ENCODE measurements around the gene SH3GLB2. TPM values are rescaled to one million over a fixed set of nuclear protein-coding genes. Genes with fewer than 3 reads are reported as not detected.

The SH3GLB2 gene
- total and polyA plus RNA-seq, 4 donors = 5.0 to 26.9 (median 18.3) TPM

- 84% methylated on average over 5 of the region's 5 CpGs for WGBS
- Histone ChIP-seq H3K9me3 (ENCODE audit: control insufficient read depth in 4 of 4, low read length in 3 of 4) (no peaks in the 10 kb centered on the region), H3K4me3 (ENCODE audit: low read depth in 1 of 3, low read length in 3 of 3) (no peak overlapping the region), H3K27ac (ENCODE audit: low read depth in 1 of 2, low read length in 2 of 2) (no peak overlapping the region), H3K9ac (ENCODE audit: low read depth in 1 of 2, low read length in 2 of 2) (no peak overlapping the region), H3K4me1 (ENCODE audit: control insufficient read depth in 4 of 4, insufficient read depth in 4 of 4, low read length in 3 of 4) (peaks cover 0 to 14% (median 9%) of the 10 kb centered on the region in 4 donors), H3K36me3 (ENCODE audit: control insufficient read depth in 4 of 4, insufficient read depth in 3 of 4, low read depth in 1 of 4, low read length in 3 of 4) (peaks cover 5 to 17% (median 6%) of the 10 kb centered on the region in 4 donors), H3K27me3 (ENCODE audit: control insufficient read depth in 4 of 4, insufficient read depth in 4 of 4, low read length in 3 of 4) (no peaks in the 10 kb centered on the region)
- no peak for DNase-seq (ENCODE audit: low spot score)
- TF ChIP-seq HNF4G (IDR thresholded peaks at IDR 0.05) (no peak), RXRA (IDR thresholded peaks at IDR 0.05) (no peak), NR2F2 (IDR thresholded peaks at IDR 0.05) (no peak), JUND (IDR thresholded peaks at IDR 0.05) (no peak), ATF3 (IDR thresholded peaks at IDR 0.05) (no peak), FOXA1 (IDR thresholded peaks at IDR 0.05) (no peak), YY1 (IDR thresholded peaks at IDR 0.05) (no peak), FOXA2 (IDR thresholded peaks at IDR 0.05) (no peak), ZBTB33 (IDR thresholded peaks at IDR 0.05) (no peak), RAD21 (IDR thresholded peaks at IDR 0.05) (no peak)
Observed at GRCh38 chr9:129054163-129054851, 26.2 kb upstream of the SH3GLB2 start.

- Histone ChIP-seq H3K27me3 (ENCODE audit: control insufficient read depth in 4 of 4, insufficient read depth in 4 of 4, low read length in 3 of 4) (no peaks in the 10 kb centered on the region), H3K9me3 (ENCODE audit: control insufficient read depth in 4 of 4, low read length in 3 of 4) (no peaks in the 10 kb centered on the region), H3K36me3 (ENCODE audit: control insufficient read depth in 4 of 4, insufficient read depth in 3 of 4, low read depth in 1 of 4, low read length in 3 of 4) (peaks cover 8 to 28% (median 18%) of the 10 kb centered on the region in 4 donors), H3K4me1 (ENCODE audit: control insufficient read depth in 4 of 4, insufficient read depth in 4 of 4, low read length in 3 of 4) (peaks cover 0 to 11% (median 9%) of the 10 kb centered on the region in 4 donors), H3K27ac (ENCODE audit: low read depth in 1 of 2, low read length in 2 of 2) (peak overlapping the region; percentile 3 to 25), H3K9ac (ENCODE audit: low read depth in 1 of 2, low read length in 2 of 2) (no peak overlapping the region), H3K4me3 (ENCODE audit: low read depth in 1 of 3, low read length in 3 of 3) (no peak overlapping the region)
- TF ChIP-seq SP1 (IDR thresholded peaks at IDR 0.05) (no peak), YY1 (IDR thresholded peaks at IDR 0.05) (no peak), ZBTB33 (IDR thresholded peaks at IDR 0.05) (no peak), ATF3 (IDR thresholded peaks at IDR 0.05) (no peak)
- 82% methylated on average over 6 of the region's 6 CpGs for WGBS
- DNase-seq (ENCODE audit: low spot score) = no peak
Observed at GRCh38 chr9:129053020-129053419, 24.9 kb upstream of the SH3GLB2 start.

- Histone ChIP-seq H3K9ac (ENCODE audit: low read depth in 1 of 2, low read length in 2 of 2) (no peak overlapping the region), H3K9me3 (ENCODE audit: control insufficient read depth in 4 of 4, low read length in 3 of 4) (no peaks in the 10 kb centered on the region), H3K4me1 (ENCODE audit: control insufficient read depth in 4 of 4, insufficient read depth in 4 of 4, low read length in 3 of 4) (peaks cover 0 to 11% (median 9%) of the 10 kb centered on the region in 4 donors), H3K36me3 (ENCODE audit: control insufficient read depth in 4 of 4, insufficient read depth in 3 of 4, low read depth in 1 of 4, low read length in 3 of 4) (peaks cover 8 to 30% (median 19%) of the 10 kb centered on the region in 4 donors), H3K27me3 (ENCODE audit: control insufficient read depth in 4 of 4, insufficient read depth in 4 of 4, low read length in 3 of 4) (no peaks in the 10 kb centered on the region), H3K4me3 (ENCODE audit: low read depth in 1 of 3, low read length in 3 of 3) (no peak overlapping the region), H3K27ac (ENCODE audit: low read depth in 1 of 2, low read length in 2 of 2) (peak overlapping the region; percentile 3 to 25)
- peak; percentile 40 for DNase-seq (ENCODE audit: low spot score)
- TF ChIP-seq ATF3 (IDR thresholded peaks at IDR 0.05) = no peak
- TF ChIP-seq HNF4A (conservative IDR thresholded peaks at IDR 0.05) = peak in 1 of 2 donors; percentile 47
- peak; percentile 49 for TF ChIP-seq SP1 (IDR thresholded peaks at IDR 0.05)
- no peak for TF ChIP-seq TAF1 (conservative IDR thresholded peaks at IDR 0.05)
- no peak for TF ChIP-seq GABPA (IDR thresholded peaks at IDR 0.05 in 1 of 2, conservative IDR thresholded peaks at IDR 0.05 in 1 of 2)
- peak in 1 of 2 donors; percentile 37 for TF ChIP-seq RAD21 (IDR thresholded peaks at IDR 0.05)
- TF ChIP-seq RXRA (IDR thresholded peaks at IDR 0.05) = peak; percentile 34 to 52
- WGBS = 62% methylated on average over 8 of the region's 8 CpGs
Observed at GRCh38 chr9:129052592-129052991, 24.5 kb upstream of the SH3GLB2 start.

Measured in liver (tissue), 9 donors.